GM08714 (cell line): ENCODE data around the gene UNC13C.

Source experiments
- H3K4me3 ChIP-seq: fragments of 200-500 bp; sonication (Bioruptor generic); 2 replicates; pipeline ENCODE4 v1.5.1; 2014; ENCODE audit warnings: mild to moderate bottlenecking, low read length, inconsistent platforms
- ZNF274 ChIP-seq: IDR thresholded peaks from 2 replicates; pipeline ENCODE4 v1.6.1; 2012; ENCODE audit warnings: mild to moderate bottlenecking, low read depth, low read length

The UNC13C gene

GRCh38 chr15:54277834-54278233 lies 299.6 kb downstream of the UNC13C start:
- no peak for TF ChIP-seq ZNF274
- H3K4me3 ChIP-seq, result no peak overlapping the region

DNA sequence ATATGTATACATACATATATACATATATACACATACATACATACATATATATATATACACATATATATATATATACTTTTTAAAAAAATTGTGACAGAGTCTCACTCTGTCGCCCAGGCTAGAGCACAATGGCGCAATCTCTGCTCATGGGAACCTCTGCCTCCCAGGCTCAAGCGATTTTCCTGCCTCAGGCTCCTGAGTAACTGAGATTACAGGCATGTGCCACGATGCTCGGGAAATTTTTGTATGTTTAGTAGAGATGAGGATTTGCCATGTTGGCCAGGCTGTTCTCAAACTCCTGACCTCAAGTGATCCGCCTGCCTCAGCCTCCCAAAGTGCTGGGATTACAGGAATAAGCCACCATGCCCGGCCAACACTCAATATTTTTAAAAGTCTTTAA lies 302.5 kb downstream of the UNC13C start:
- H3K4me3 ChIP-seq, result no peak overlapping the region
- TF ChIP-seq ZNF274, result no peak

GRCh38 chr15:54282228-54282836 lies 304.1 kb downstream of the UNC13C start:
- no peak for TF ChIP-seq ZNF274
- H3K4me3 ChIP-seq, result no peak overlapping the region

- no peak for TF ChIP-seq ZNF274
- no peak overlapping the region for H3K4me3 ChIP-seq
Measured at GRCh38 chr15:54288049-54288448, 309.8 kb downstream of the UNC13C start.

DNA sequence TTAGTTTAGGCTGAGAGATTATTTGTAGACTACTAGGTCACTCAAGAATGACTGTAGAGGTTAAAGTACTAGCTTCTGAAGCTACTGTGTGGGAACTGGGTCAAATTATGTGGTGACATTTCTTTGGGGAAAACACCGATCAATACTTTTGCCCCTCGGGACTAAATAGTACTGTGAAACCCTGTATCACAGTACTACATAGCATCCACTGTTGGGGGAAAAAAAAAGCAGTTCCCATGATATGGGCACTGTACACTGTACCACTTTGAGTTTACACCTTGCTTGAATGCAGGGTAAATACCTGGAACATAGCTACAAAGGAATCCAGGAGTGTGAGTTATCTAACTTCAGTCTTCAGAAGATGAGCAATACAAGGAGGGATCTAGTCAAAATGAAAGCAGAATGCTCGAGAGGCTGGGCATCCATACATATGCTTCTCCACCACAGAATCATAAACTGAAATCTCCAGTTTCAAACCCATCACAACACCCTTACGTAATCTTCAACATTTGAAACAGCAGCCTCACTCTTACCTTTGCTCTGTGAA lies 311.4 kb downstream of the UNC13C start:
- TF ChIP-seq ZNF274, result no peak
- no peak overlapping the region for H3K4me3 ChIP-seq

DNA sequence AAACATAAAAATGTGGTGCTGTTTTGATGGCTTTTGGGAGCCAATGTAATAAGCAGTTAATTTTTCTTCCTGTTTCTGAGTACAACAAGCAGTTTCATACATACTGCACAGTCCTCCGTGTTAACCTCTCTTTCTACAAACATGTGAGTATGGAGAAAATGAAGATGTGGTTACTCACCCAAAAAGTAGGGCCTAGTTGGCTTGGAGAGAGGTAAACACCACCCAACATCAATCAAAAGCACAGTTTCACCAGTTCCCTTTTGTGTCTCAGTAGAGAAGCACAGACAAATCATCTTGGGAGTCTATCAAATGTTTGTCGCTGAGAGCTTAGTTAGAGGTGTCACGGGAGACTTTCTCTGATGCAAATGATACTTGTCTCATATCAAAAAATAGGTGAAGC lies 320.2 kb downstream of the UNC13C start:
- no peak for TF ChIP-seq ZNF274
- no peak overlapping the region for H3K4me3 ChIP-seq

- TF ChIP-seq ZNF274, result no peak
- no peak overlapping the region for H3K4me3 ChIP-seq
Measured at GRCh38 chr15:54304321-54304720, 326.1 kb downstream of the UNC13C start.

- H3K4me3 ChIP-seq, result no peak overlapping the region
- no peak for TF ChIP-seq ZNF274
Measured at GRCh38 chr15:54305138-54305537, 326.9 kb downstream of the UNC13C start.

DNA sequence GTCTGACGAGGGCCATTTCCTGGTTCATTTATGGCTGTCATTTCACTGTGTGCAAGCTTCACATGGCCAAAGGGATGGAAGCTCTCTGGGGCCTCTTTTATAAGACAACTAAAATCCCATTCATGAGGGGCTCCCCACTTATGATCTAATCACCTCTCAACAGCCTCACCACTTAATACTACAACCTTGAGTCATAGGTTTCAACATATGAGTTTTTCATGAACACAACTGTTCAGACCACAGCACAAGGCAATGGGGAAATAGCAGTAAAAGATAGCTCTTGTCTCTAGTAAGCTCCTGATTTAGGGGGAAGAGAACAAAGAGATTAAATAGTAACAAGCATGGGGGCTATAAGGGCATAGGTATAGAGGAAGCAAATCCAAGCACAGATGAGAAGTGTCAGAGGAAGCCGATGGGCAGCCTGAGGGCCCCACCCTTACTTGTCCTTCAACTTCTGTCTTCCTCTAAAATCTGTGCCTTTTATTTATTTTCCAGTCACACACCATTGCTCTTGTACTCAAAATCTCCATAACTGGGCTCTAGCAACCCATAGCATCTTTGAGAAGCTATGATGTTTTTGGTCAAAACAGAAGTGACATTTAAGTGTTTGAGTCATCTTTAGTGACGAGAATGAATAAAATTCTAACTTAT lies 329.1 kb downstream of the UNC13C start:
- no peak for TF ChIP-seq ZNF274

GRCh38 chr15:54307926-54308325 lies 329.7 kb downstream of the UNC13C start:
- no peak overlapping the region for H3K4me3 ChIP-seq
- no peak for TF ChIP-seq ZNF274

More for the DNA sequence above, 329.1 kb downstream of the UNC13C start:
- H3K4me3 ChIP-seq, result no peak overlapping the region

DNA sequence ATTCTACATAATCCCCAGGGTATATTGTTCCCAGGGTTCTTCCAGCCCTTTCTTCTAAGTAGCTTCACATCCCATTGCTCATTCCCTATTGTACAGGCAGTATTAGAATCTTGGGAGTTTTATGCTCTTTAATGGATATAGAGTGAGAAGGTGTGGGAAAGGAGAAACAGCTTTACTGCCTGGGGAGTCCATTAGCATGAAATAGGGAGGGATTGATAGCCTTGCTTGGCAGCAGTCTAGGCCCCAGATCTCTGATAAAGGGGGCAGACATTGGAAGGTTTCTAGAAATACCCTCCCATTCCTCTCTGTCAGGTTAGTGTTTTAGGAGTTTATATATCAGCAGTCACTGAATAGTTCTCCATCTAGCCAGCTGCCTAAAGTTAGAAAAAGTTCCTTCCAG lies 334.3 kb downstream of the UNC13C start:
- no peak overlapping the region for H3K4me3 ChIP-seq
- TF ChIP-seq ZNF274, result no peak

DNA sequence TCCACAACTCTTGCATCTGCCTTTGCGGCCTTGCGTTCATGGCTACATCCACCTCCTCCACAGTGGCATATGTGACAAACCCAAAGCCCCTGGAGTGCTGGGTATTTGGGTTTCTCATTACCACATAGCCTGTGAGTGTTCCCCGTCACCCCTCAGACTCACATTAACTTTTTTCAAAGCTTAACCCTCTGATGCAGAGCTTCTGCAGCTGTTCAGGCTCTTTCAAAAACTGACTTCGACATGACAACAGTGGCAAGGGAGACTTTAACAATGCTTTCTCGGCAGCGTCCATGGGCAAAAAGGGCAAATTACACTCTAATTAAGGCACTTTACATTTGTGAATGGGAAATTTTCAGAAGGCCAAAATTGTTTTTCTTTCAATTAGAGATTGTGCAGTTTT lies 343.2 kb downstream of the UNC13C start:
- no peak overlapping the region for H3K4me3 ChIP-seq
- no peak for TF ChIP-seq ZNF274

DNA sequence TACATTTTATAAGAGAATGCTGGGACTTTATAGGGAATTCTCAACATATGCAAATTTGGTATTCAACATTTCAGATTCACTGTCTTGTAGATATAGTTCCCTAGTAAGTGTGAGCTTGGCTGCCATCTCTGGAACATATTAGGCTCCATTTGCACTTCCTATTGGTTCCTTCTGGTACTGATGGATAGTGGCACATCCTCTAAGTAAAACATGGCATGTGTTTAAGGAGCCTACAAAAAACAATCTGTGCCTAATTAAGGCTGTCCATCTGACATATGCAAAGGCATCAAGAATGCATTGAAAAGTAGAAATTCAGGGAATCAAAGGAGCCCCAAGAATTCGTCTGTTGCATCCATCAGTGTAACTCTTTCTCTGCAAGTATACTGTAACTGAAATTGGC lies 344.1 kb downstream of the UNC13C start:
- no peak for TF ChIP-seq ZNF274
- H3K4me3 ChIP-seq, result no peak overlapping the region

DNA sequence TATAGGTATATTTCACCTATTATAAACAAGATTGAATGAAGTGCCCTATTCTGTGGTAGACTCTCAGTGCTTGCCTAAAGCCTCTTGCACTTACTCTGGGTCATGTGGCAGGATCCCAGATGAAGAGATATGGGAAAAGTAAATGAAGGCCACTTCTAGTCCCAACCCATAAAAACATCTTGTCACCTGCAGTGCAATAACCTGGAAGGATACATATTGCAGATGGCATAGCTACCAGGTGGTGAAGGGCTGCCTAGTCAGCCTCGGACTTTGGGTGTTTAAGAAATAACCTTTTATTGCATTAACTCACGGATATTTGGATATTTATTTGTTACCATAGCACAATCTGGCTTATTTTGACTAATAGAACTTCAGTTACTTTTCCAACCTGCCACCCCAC lies 367.1 kb downstream of the UNC13C start:
- TF ChIP-seq ZNF274, result no peak
- H3K4me3 ChIP-seq, result no peak overlapping the region

DNA sequence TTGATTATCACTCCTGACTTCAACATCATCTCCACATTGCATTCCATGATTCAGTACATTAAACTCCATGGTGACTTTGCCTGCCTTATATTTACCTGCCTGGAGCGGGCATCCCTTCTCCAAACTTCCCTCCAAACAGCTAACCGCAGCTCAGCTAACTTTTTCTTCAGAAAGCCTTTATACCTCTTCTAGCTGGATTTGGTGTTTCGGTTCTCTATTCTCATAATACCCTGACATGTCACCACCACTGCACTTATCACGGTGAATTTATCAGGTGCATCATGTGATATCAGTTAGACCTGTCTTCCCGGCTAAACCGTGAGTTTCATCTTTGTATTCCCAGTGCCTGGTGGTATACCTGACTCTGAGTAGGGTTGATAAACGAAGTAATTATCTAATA lies 367.6 kb downstream of the UNC13C start:
- H3K4me3 ChIP-seq, result no peak overlapping the region
- no peak for TF ChIP-seq ZNF274
